HL-60 (cell line): ENCODE data around the gene TEKT2.

ENCODE experiments used
- CTCF ChIP-seq: IDR thresholded peaks from one replicate; pipeline ENCODE4 v1.5.1; 2011; ENCODE audit warnings: low read length, control low read depth, inconsistent platforms; ENCODE audit not compliant: insufficient read depth
- POLR2AphosphoS5 ChIP-seq: IDR thresholded peaks from 2 replicates; pipeline ENCODE4 v1.6.1; 2012; ENCODE audit warnings: low read depth

GRCh38 chr1:36089393-36090121 is 5.7 kb downstream of the TEKT2 start:
- TF ChIP-seq CTCF (no peak), POLR2AphosphoS5 (no peak)
